Cardiac fibroblast (primary cell): ENCODE data around the gene MOCS2.

Source experiments
- DNase-seq, 2 donors: peaks; one replicate each; pipeline versions ENCODE4 v3.0.0 to v3.0.0-alpha.2; 2010; ENCODE audit warnings: low read depth in 2 of 2
- H3K4me3 ChIP-seq, 2 donors: replicated peaks in 1 of 2; 1 replicate in 1 of 2; 2 replicates in 1 of 2; pipeline ENCODE4 v1.5.1; 2011; ENCODE audit warnings: low read depth in 2 of 2, low read length in 2 of 2, mild to moderate bottlenecking in 2 of 2, moderate library complexity in 1 of 2
- CTCF ChIP-seq: IDR thresholded peaks from one replicate; pipeline ENCODE4 v1.5.1; 2011; ENCODE audit warnings: low read depth, mild to moderate bottlenecking, low read length, inconsistent platforms

The MOCS2 gene

GRCh38 chr5:53063176-53063575, 46.4 kb downstream of the MOCS2 start:
- no peak overlapping the region for H3K4me3 ChIP-seq
- no peak for TF ChIP-seq CTCF
- peak; percentile 38 to 66 for DNase-seq

GRCh38 chr5:53059281-53059680, 50.3 kb downstream of the MOCS2 start:
- no peak for TF ChIP-seq CTCF
- no peak overlapping the region for H3K4me3 ChIP-seq
- DNase-seq, result peak in 1 of 2 donors; percentile 63

GRCh38 chr5:53055365-53055764, 54.2 kb downstream of the MOCS2 start:
- TF ChIP-seq CTCF, result no peak
- DNase-seq, result no peak
- H3K4me3 ChIP-seq, result no peak overlapping the region

GRCh38 chr5:53053364-53053763, 56.2 kb downstream of the MOCS2 start:
- DNase-seq, result no peak
- no peak for TF ChIP-seq CTCF

GRCh38 chr5:53052499-53052898, 57.1 kb downstream of the MOCS2 start:
- TF ChIP-seq CTCF, result no peak
- no peak for DNase-seq

More at GRCh38 chr5:53053364-53053763, 56.2 kb downstream of the MOCS2 start:
- no peak overlapping the region for H3K4me3 ChIP-seq

GRCh38 chr5:53048248-53048647, 61.3 kb downstream of the MOCS2 start:
- H3K4me3 ChIP-seq, result no peak overlapping the region
- no peak for TF ChIP-seq CTCF
- DNase-seq, result no peak

More at GRCh38 chr5:53052499-53052898, 57.1 kb downstream of the MOCS2 start:
- H3K4me3 ChIP-seq, result no peak overlapping the region
